HEK293 (cell line): ENCODE data around the gene ZNF529.
A peak's percentile ranks its signal among the peaks of the same experiment; 100 is the strongest.

ENCODE experiments used
- CTCF ChIA-PET: fragments of 350-600 bp; formaldehyde crosslinking; extraction: SDS; loops from one replicate; lab custom pipeline; 2021; ENCODE audit warnings: antibody characterized with exemption; lab: Yijun Ruan, JAX
- POLR2A ChIA-PET: fragments of 300-600 bp; formaldehyde crosslinking; extraction: SDS; loops from one replicate; lab custom pipeline; 2020; ENCODE audit warnings: antibody characterized with exemption, inconsistent platforms; lab: Yijun Ruan, JAX
- H3K27ac ChIP-seq: fragments of 200-500 bp; sonication (Bioruptor generic); 2 replicates; pipeline ENCODE4 v1.5.1; 2014; ENCODE audit warnings: low read depth, low read length, control low read depth, inconsistent platforms; ENCODE audit errors: extremely low read depth
- H3K36me3 ChIP-seq, 2 experiments: fragments of 200-500 bp in 1 of 2; sonication (Bioruptor generic) in 1 of 2; 1 replicate in 1 of 2; 2 replicates in 1 of 2; pipeline ENCODE4 v1.5.1; 2014 to 2017; ENCODE audit warnings: inconsistent platforms in 2 of 2, low read length in 2 of 2; ENCODE audit not compliant: control insufficient read depth in 2 of 2, insufficient read depth in 1 of 2
- H3K4me1 ChIP-seq: fragments of 200-500 bp; sonication (Bioruptor generic); 2 replicates; pipeline ENCODE4 v1.5.1; 2014; ENCODE audit warnings: mild to moderate bottlenecking, low read length, inconsistent platforms; ENCODE audit not compliant: control insufficient read depth, insufficient read depth
- H3K4me3 ChIP-seq: 2 replicates; pipeline ENCODE4 v1.5.1; 2011; ENCODE audit warnings: low read depth, mild to moderate bottlenecking, control low read depth, low read length, moderate library complexity
- H3K9me3 ChIP-seq: fragments of 200-500 bp; sonication (Bioruptor generic); 2 replicates; pipeline ENCODE4 v1.5.1; 2014; ENCODE audit warnings: low read depth, low read length, inconsistent platforms; ENCODE audit not compliant: control insufficient read depth, insufficient read depth
- BCL11B ChIP-seq: fragments of 450-650 bp; formaldehyde crosslinking; IDR thresholded peaks from 2 replicates; pipeline ENCODE4 v1.5.1; 2016; ENCODE audit warnings: low read depth, missing biosample characterization, missing genetic modification characterization
- EGR2 ChIP-seq: fragments of 450-650 bp; formaldehyde crosslinking; IDR thresholded peaks from 2 replicates; pipeline ENCODE4 v1.5.1; 2016; ENCODE audit warnings: low read depth, missing biosample characterization, missing genetic modification characterization
- GLIS2 ChIP-seq: fragments of 450-650 bp; formaldehyde crosslinking; IDR thresholded peaks from 2 replicates; pipeline ENCODE4 v1.5.1; 2016; ENCODE audit warnings: missing biosample characterization, missing genetic modification characterization
- KLF16 ChIP-seq: fragments of 450-650 bp; formaldehyde crosslinking; IDR thresholded peaks from 2 replicates; pipeline ENCODE4 v1.5.1; 2017; ENCODE audit warnings: missing biosample characterization, missing genetic modification characterization
- YY2 ChIP-seq: fragments of 450-650 bp; formaldehyde crosslinking; IDR thresholded peaks from 2 replicates; pipeline ENCODE4 v1.5.1; 2016; ENCODE audit warnings: missing biosample characterization, missing genetic modification characterization
- ZBTB7A ChIP-seq: fragments of 450-650 bp; formaldehyde crosslinking; IDR thresholded peaks from 2 replicates; pipeline ENCODE4 v1.5.1; 2016; ENCODE audit warnings: low read depth, missing biosample characterization, missing genetic modification characterization
- ZBTB8A ChIP-seq: fragments of 450-650 bp; formaldehyde crosslinking; IDR thresholded peaks from 2 replicates; pipeline ENCODE4 v1.5.1; 2016; ENCODE audit warnings: missing biosample characterization, missing genetic modification characterization
- ZFHX2 ChIP-seq: fragments of 450-650 bp; formaldehyde crosslinking; conservative IDR thresholded peaks from 2 replicates; pipeline ENCODE4 v1.5.1; 2016; ENCODE audit warnings: missing biosample characterization, missing genetic modification characterization
- ZNF146 ChIP-seq: fragments of 450-650 bp; formaldehyde crosslinking; IDR thresholded peaks from 2 replicates; pipeline ENCODE4 v1.5.1; 2016; ENCODE audit warnings: missing biosample characterization, missing genetic modification characterization
- ZNF157 ChIP-seq: fragments of 450-650 bp; formaldehyde crosslinking; IDR thresholded peaks from 2 replicates; pipeline ENCODE4 v1.5.1; 2016; ENCODE audit warnings: missing biosample characterization, missing genetic modification characterization
- ZNF169 ChIP-seq: fragments of 450-650 bp; formaldehyde crosslinking; IDR thresholded peaks from 2 replicates; pipeline ENCODE4 v1.5.1; 2016; ENCODE audit warnings: missing biosample characterization, missing genetic modification characterization
- ZNF239 ChIP-seq: fragments of 450-650 bp; formaldehyde crosslinking; IDR thresholded peaks from 2 replicates; pipeline ENCODE4 v1.5.1; 2016; ENCODE audit warnings: missing biosample characterization, missing genetic modification characterization
- ZNF335 ChIP-seq: fragments of 450-650 bp; formaldehyde crosslinking; conservative IDR thresholded peaks from 2 replicates; pipeline ENCODE4 v1.5.1; 2016; ENCODE audit warnings: missing biosample characterization, missing genetic modification characterization
- ZNF548 ChIP-seq: fragments of 450-650 bp; formaldehyde crosslinking; IDR thresholded peaks from 2 replicates; pipeline ENCODE4 v1.5.1; 2016; ENCODE audit warnings: missing biosample characterization, missing genetic modification characterization
- ZNF792 ChIP-seq: fragments of 450-650 bp; formaldehyde crosslinking; IDR thresholded peaks from 2 replicates; pipeline ENCODE4 v1.5.1; 2016; ENCODE audit warnings: missing biosample characterization, missing genetic modification characterization
- TF ChIP-seq, protein P1 (sequence below): fragments of 450-650 bp; formaldehyde crosslinking; IDR thresholded peaks from 2 replicates; pipeline ENCODE4 v1.5.1; 2017; ENCODE audit warnings: missing biosample characterization, missing genetic modification characterization
- TF ChIP-seq, protein P2 (sequence below): fragments of 450-650 bp; formaldehyde crosslinking; IDR thresholded peaks from 2 replicates; pipeline ENCODE4 v1.5.1; 2016; ENCODE audit warnings: missing biosample characterization, missing genetic modification characterization
- TF ChIP-seq, protein P3 (sequence below): fragments of 450-650 bp; formaldehyde crosslinking; IDR thresholded peaks from 2 replicates; pipeline ENCODE4 v1.5.1; 2016; ENCODE audit warnings: missing biosample characterization, missing genetic modification characterization
- TF ChIP-seq, protein P4 (sequence below): fragments of 450-650 bp; formaldehyde crosslinking; IDR thresholded peaks from 2 replicates; pipeline ENCODE4 v1.5.1; 2016; ENCODE audit warnings: missing biosample characterization, missing genetic modification characterization
- TF ChIP-seq, protein P5 (sequence below): fragments of 450-650 bp; formaldehyde crosslinking; optimal IDR thresholded peaks from 2 replicates; pipeline ENCODE3; 2016; ENCODE audit warnings: missing biosample characterization, mild to moderate bottlenecking, missing genetic modification characterization
- TF ChIP-seq, protein P6 (sequence below): fragments of 450-650 bp; formaldehyde crosslinking; IDR thresholded peaks from 2 replicates; pipeline ENCODE4 v1.5.1; 2016; ENCODE audit warnings: missing biosample characterization, missing genetic modification characterization

The ZNF529 gene

DNA sequence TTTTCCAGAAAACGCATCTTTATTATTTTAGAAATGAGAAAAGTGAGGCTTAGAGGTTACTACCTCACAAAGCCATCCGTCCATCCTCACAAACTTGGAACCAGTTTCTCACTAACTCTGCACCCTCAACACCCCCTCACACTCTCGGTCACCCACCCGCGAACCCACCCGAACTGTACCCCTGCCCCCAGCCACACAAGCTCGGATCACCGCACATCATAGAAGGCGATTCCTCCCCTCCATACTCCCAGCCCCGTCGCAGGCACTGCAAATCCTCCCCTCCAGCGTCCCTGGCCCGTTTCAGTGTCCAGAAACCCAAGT is 45.3 kb downstream of the ZNF529 start:
- H3K27ac ChIP-seq = peak overlapping the region; percentile 96
- peaks cover 28% of the 10 kb centered on the region for H3K9me3 ChIP-seq
- ChIA-PET CTCF (interaction anchor here (0.7 kb wide), 1 partner anchor 117 kb away, joined by 5 read pairs; no protein-coding TSS in a partner anchor), POLR2A (interaction anchor here (0.6 to 4.9 kb wide), 17 partner anchors 18 to 1067 kb away, joined by 3 to 65 read pairs (median 8); partner anchors contain the start of genes ZFP14, ZNF146, ZNF345 and ZNF382)
- peaks cover 32 to 53% of the 10 kb centered on the region in 2 experiments for H3K36me3 ChIP-seq
- TF ChIP-seq, protein P1, sequence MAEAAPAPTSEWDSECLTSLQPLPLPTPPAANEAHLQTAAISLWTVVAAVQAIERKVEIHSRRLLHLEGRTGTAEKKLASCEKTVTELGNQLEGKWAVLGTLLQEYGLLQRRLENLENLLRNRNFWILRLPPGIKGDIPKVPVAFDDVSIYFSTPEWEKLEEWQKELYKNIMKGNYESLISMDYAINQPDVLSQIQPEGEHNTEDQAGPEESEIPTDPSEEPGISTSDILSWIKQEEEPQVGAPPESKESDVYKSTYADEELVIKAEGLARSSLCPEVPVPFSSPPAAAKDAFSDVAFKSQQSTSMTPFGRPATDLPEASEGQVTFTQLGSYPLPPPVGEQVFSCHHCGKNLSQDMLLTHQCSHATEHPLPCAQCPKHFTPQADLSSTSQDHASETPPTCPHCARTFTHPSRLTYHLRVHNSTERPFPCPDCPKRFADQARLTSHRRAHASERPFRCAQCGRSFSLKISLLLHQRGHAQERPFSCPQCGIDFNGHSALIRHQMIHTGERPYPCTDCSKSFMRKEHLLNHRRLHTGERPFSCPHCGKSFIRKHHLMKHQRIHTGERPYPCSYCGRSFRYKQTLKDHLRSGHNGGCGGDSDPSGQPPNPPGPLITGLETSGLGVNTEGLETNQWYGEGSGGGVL (tag by site-specific recombination) = peak; percentile 29; the same call in 1 of the 2 replicates
- TF ChIP-seq EGR2 (tag by site-specific recombination) = peak; percentile 59; the same call in 1 of the 2 replicates
- TF ChIP-seq ZNF239 = peak; percentile 15; the same call in 1 of the 2 replicates
- TF ChIP-seq ZNF792 = peak; percentile 74; the same call in 1 of the 2 replicates
- peak; percentile 88 for TF ChIP-seq ZNF335 (tag by site-specific recombination)
- 0 out of 2 replicates have a peak, but pooled peaks have one; percentile 40 for TF ChIP-seq KLF16 (tag by site-specific recombination)
- TF ChIP-seq ZFHX2 (tag by site-specific recombination) = peak; percentile 65
- TF ChIP-seq, protein P2, sequence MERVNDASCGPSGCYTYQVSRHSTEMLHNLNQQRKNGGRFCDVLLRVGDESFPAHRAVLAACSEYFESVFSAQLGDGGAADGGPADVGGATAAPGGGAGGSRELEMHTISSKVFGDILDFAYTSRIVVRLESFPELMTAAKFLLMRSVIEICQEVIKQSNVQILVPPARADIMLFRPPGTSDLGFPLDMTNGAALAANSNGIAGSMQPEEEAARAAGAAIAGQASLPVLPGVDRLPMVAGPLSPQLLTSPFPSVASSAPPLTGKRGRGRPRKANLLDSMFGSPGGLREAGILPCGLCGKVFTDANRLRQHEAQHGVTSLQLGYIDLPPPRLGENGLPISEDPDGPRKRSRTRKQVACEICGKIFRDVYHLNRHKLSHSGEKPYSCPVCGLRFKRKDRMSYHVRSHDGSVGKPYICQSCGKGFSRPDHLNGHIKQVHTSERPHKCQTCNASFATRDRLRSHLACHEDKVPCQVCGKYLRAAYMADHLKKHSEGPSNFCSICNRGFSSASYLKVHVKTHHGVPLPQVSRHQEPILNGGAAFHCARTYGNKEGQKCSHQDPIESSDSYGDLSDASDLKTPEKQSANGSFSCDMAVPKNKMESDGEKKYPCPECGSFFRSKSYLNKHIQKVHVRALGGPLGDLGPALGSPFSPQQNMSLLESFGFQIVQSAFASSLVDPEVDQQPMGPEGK (tag by site-specific recombination) = peak; percentile 82
- peak; percentile 46; the same call in 1 of the 2 replicates for TF ChIP-seq ZNF157 (tag by site-specific recombination)
- TF ChIP-seq, protein P3, sequence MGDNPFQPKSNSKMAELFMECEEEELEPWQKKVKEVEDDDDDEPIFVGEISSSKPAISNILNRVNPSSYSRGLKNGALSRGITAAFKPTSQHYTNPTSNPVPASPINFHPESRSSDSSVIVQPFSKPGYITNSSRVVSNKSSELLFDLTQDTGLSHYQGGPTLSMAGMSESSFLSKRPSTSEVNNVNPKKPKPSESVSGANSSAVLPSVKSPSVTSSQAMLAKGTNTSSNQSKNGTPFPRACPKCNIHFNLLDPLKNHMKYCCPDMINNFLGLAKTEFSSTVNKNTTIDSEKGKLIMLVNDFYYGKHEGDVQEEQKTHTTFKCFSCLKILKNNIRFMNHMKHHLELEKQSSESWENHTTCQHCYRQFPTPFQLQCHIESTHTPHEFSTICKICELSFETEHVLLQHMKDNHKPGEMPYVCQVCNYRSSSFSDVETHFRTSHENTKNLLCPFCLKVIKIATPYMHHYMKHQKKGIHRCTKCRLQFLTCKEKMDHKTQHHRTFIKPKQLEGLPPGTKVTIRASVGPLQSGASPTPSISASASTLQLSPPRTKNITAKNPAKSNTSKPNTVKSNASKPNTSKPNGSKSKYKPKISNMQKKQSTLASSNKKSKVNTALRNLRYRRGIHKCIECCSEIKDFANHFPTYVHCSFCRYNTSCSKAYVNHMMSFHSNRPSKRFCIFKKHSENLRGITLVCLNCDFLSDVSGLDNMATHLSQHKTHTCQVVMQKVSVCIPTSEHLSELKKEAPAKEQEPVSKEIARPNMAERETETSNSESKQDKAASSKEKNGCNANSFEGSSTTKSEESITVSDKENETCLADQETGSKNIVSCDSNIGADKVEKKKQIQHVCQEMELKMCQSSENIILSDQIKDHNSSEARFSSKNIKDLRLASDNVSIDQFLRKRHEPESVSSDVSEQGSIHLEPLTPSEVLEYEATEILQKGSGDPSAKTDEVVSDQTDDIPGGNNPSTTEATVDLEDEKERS (tag by site-specific recombination) = peak; percentile 9; the same call in 1 of the 2 replicates
- TF ChIP-seq, protein P4, sequence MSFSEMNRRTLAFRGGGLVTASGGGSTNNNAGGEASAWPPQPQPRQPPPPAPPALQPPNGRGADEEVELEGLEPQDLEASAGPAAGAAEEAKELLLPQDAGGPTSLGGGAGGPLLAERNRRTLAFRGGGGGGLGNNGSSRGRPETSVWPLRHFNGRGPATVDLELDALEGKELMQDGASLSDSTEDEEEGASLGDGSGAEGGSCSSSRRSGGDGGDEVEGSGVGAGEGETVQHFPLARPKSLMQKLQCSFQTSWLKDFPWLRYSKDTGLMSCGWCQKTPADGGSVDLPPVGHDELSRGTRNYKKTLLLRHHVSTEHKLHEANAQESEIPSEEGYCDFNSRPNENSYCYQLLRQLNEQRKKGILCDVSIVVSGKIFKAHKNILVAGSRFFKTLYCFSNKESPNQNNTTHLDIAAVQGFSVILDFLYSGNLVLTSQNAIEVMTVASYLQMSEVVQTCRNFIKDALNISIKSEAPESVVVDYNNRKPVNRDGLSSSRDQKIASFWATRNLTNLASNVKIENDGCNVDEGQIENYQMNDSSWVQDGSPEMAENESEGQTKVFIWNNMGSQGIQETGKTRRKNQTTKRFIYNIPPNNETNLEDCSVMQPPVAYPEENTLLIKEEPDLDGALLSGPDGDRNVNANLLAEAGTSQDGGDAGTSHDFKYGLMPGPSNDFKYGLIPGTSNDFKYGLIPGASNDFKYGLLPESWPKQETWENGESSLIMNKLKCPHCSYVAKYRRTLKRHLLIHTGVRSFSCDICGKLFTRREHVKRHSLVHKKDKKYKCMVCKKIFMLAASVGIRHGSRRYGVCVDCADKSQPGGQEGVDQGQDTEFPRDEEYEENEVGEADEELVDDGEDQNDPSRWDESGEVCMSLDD (tag by site-specific recombination) = peak; percentile 44; the same call in 1 of the 2 replicates
- TF ChIP-seq ZBTB7A = peak; percentile 77
- TF ChIP-seq, protein P5, sequence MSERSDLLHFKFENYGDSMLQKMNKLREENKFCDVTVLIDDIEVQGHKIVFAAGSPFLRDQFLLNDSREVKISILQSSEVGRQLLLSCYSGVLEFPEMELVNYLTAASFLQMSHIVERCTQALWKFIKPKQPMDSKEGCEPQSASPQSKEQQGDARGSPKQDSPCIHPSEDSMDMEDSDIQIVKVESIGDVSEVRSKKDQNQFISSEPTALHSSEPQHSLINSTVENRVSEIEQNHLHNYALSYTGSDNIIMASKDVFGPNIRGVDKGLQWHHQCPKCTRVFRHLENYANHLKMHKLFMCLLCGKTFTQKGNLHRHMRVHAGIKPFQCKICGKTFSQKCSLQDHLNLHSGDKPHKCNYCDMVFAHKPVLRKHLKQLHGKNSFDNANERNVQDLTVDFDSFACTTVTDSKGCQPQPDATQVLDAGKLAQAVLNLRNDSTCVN (tag by site-specific recombination) = no peak
- TF ChIP-seq ZNF146 (tag by site-specific recombination) = 0 out of 2 replicates have a peak, but pooled peaks have one; percentile 15
- no peak for TF ChIP-seq ZNF169 (tag by site-specific recombination)
- TF ChIP-seq YY2 (tag by site-specific recombination) = peak; percentile 15; the same call in 1 of the 2 replicates
- TF ChIP-seq ZBTB8A (tag by site-specific recombination) = no peak
- peak; percentile 39; the same call in 1 of the 2 replicates for TF ChIP-seq BCL11B (tag by site-specific recombination)
- peak; percentile 56; the same call in 1 of the 2 replicates for TF ChIP-seq GLIS2
- TF ChIP-seq, protein P6, sequence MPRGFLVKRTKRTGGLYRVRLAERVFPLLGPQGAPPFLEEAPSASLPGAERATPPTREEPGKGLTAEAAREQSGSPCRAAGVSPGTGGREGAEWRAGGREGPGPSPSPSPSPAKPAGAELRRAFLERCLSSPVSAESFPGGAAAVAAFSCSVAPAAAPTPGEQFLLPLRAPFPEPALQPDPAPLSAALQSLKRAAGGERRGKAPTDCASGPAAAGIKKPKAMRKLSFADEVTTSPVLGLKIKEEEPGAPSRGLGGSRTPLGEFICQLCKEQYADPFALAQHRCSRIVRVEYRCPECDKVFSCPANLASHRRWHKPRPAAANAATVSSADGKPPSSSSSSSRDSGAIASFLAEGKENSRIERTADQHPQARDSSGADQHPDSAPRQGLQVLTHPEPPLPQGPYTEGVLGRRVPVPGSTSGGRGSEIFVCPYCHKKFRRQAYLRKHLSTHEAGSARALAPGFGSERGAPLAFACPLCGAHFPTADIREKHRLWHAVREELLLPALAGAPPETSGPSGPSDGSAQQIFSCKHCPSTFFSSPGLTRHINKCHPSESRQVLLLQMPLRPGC (tag by site-specific recombination) = no peak
- TF ChIP-seq ZNF548 (tag by site-specific recombination) = no peak
- H3K4me3 ChIP-seq = peak overlapping the region; percentile 91
- peaks cover 8% of the 10 kb centered on the region; the same call in 1 of the 2 replicates for H3K4me1 ChIP-seq
